AG09319 (cell line): ENCODE measurements around the gene CCDC106.

Experiments
- DNase-seq: peaks from one replicate; pipeline ENCODE4 v3.0.0-alpha.2; 2010; ENCODE audit warnings: low read depth; ENCODE audit errors: extremely low read depth
- CTCF ChIP-seq: IDR thresholded peaks from 2 replicates; pipeline ENCODE4 v1.5.1; 2011; ENCODE audit warnings: low read depth, mild to moderate bottlenecking, inconsistent platforms, low read length, moderate library complexity

Gene CCDC106

DNA sequence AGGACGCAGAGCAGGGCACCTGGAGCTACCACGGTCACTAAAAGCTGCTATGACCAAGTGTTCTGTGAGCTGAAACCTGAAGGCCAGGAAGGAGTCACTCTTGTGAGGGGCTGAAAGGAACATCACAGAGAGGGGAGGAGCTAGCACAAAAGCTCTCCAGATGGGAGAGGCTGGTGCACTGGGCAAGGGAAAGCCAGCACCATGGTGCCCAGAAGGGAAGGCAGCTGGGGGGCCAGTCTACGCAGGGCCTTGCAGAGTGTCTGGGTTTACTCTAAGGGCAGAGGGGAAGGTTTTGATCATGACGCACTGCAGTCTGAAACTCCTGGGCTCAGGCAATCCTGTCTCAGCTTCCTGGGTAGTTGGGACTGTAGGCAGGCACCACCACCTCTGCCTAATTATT, 11.3 kb upstream of the CCDC106 start:
- TF ChIP-seq CTCF = no peak
- DNase-seq = no peak

- DNase-seq = no peak
- TF ChIP-seq CTCF = no peak
Observed at GRCh38 chr19:55637534-55637933, 10.5 kb upstream of the CCDC106 start.

- no peak for DNase-seq
- TF ChIP-seq CTCF = peak; percentile 42
Observed at GRCh38 chr19:55638864-55639359, 9.1 kb upstream of the CCDC106 start.

GRCh38 chr19:55640043-55640576, 7.9 kb upstream of the CCDC106 start:
- no peak for DNase-seq
- peak; percentile 51 for TF ChIP-seq CTCF

DNA sequence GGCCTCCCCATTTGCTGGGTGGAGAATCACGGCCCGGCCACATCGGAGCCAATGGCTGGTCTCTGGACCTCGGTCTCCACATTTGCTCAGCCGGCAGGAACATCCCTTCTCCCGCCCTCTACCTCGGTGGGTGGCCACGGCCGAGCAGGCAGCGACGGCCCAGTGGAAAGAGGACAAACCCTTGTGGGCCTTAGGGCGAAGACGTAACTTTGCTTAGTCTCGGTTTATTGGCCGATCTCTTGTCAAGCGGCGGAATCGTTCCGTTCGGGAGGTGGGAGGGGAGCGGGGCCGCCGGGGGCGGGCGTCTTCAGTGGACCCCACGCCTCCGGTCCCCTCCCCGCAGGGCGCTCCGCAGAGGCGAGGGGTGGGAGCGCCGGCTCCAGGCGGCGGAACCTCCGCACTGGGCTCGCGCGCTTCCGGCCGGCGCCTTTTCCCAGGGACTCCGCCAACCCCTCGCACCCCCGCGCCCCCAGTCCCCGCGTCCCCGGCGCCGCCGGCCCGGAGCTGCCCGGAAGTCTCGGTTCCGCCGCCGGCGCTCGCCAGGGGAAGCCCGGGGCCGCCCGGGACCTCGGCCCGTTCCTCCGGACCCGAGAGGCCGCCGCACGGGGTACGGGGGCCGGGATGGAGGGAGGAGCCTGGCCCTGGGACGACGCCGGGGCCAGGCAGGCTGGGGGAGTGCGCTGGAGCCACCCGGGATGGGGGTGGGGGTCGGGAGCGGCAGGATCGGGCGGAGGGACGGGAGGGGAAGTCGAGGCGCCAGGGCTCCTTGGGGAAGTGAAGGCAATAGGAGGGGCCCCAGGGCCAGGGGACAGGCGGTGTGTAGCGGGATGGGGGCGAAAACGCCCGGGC, 7.2 kb upstream of the CCDC106 start, which contains the start of gene ZNF580:
Gene ZNF580, plus strand, starts transcription at position 426 of the 849 bp plus-strand sequence. CDS start 1,507 bp downstream, outside the sequence.
- TF ChIP-seq CTCF = no peak
- peak; percentile 38 for DNase-seq

DNA sequence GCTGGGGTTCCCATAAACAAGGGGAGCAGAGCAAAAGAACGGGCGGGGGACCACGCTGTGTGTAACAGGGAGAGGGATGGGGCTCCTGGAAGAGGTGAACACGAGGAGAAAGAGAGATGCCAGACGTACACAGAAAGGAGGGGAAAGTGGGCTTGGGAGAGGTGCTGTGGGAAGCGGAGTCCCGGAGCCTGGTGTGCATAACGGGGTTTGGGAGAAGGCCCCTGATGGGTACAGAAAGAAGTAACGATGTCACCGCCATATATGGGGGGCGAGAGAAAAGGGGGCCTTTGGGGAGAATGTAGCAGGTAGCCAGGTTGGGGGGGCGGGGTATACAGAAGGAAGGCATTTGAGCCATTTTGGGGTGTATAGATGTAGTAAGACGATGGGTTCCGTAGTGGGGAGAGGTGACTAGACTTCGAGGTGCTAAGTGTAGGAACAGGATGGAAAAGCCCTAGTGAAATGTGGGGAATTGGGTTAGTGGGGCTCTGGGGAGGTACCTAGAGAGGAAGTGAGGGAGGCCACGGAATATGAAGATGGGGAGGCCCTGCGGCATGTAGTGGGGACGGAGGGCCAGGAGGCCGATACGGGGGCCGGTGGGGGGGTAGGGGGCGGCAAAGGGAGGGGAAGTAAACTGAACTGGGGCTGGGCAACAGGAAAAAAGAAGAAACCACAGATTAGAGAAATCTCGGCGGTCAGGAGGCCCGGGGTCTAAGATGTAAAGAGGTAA, 6.4 kb upstream of the CCDC106 start:
- DNase-seq = no peak
- no peak for TF ChIP-seq CTCF
